Peyer's patch (tissue), 4 donors: ENCODE results near the gene DKK1.

ENCODE experiments used
- POLR2A ChIP-seq, 2 donors: fragments of 450-650 bp; IDR thresholded peaks; one replicate each; pipeline ENCODE4 v1.5.1; 2017; ENCODE audit warnings: antibody characterized with exemption in 2 of 2, mild to moderate bottlenecking in 2 of 2, moderate library complexity in 2 of 2
- TF ChIP-seq, protein P1 (sequence below), 6 experiments: fragments of 450-650 bp in 4 of 6; fragments of 200-600 bp in 2 of 6; sonication (generic) in 1 of 6; IDR thresholded peaks; one replicate each; pipeline ENCODE4 v1.5.1; 2017 to 2019; ENCODE audit warnings: antibody characterized with exemption in 6 of 6, mild to moderate bottlenecking in 3 of 6, moderate library complexity in 1 of 6

GRCh38 chr10:52348037-52348564, 34.0 kb downstream of the DKK1 start:
- TF ChIP-seq, protein P1, sequence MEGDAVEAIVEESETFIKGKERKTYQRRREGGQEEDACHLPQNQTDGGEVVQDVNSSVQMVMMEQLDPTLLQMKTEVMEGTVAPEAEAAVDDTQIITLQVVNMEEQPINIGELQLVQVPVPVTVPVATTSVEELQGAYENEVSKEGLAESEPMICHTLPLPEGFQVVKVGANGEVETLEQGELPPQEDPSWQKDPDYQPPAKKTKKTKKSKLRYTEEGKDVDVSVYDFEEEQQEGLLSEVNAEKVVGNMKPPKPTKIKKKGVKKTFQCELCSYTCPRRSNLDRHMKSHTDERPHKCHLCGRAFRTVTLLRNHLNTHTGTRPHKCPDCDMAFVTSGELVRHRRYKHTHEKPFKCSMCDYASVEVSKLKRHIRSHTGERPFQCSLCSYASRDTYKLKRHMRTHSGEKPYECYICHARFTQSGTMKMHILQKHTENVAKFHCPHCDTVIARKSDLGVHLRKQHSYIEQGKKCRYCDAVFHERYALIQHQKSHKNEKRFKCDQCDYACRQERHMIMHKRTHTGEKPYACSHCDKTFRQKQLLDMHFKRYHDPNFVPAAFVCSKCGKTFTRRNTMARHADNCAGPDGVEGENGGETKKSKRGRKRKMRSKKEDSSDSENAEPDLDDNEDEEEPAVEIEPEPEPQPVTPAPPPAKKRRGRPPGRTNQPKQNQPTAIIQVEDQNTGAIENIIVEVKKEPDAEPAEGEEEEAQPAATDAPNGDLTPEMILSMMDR (IDR thresholded peaks at IDR 0.05): no peak
- TF ChIP-seq POLR2A (IDR thresholded peaks at IDR 0.05): no peak
